NCI-H526 treated with DMSO at 0.1 percent for 48 hours (cell line): ENCODE data around the gene CLEC17A.
"Not testable (repeated sequence)": the region's sequence is repeated elsewhere in the genome, so short reads cannot be mapped to it uniquely, and the experiment has no call there.

Source experiments
- DNase-seq: peaks from one replicate; lab custom pipeline; 2025; lab: John Stamatoyannopoulos, UW

CLEC17A gene

GRCh38 chr19:14580623-14581237 is 2.2 kb upstream of the CLEC17A start:
- DNase-seq = no peak

GRCh38 chr19:14584372-14584771 is 1.5 kb downstream of the CLEC17A start:
- not testable (repeated sequence) for DNase-seq

GRCh38 chr19:14585187-14585586 is 2.3 kb downstream of the CLEC17A start:
- not testable (repeated sequence) for DNase-seq

GRCh38 chr19:14589433-14589832 is 6.5 kb downstream of the CLEC17A start:
- DNase-seq = not testable (repeated sequence)

GRCh38 chr19:14595558-14595957 is 12.7 kb downstream of the CLEC17A start:
- DNase-seq = no peak

GRCh38 chr19:14599548-14600147 is 16.8 kb downstream of the CLEC17A start:
- DNase-seq = no peak

GRCh38 chr19:14603990-14604387 is 21.1 kb downstream of the CLEC17A start:
- no peak for DNase-seq

GRCh38 chr19:14606627-14607026 is 23.7 kb downstream of the CLEC17A start:
- no peak for DNase-seq

- DNase-seq = no peak
Observed at GRCh38 chr19:14611051-14611450, 28.2 kb downstream of the CLEC17A start.

GRCh38 chr19:14612242-14612641 is 29.4 kb downstream of the CLEC17A start:
- not testable (repeated sequence) for DNase-seq

GRCh38 chr19:14612657-14613056 is 29.8 kb downstream of the CLEC17A start:
- DNase-seq = no peak

GRCh38 chr19:14613399-14614098 is 30.7 kb downstream of the CLEC17A start:
- DNase-seq = not testable (repeated sequence)

GRCh38 chr19:14614099-14614412 is 31.2 kb downstream of the CLEC17A start:
- no peak for DNase-seq

- DNase-seq = no peak
Observed at GRCh38 chr19:14615623-14616022, 32.7 kb downstream of the CLEC17A start.

GRCh38 chr19:14616407-14616806 is 33.5 kb downstream of the CLEC17A start:
- no peak for DNase-seq

- no peak for DNase-seq
Observed at GRCh38 chr19:14619404-14619803, 36.5 kb downstream of the CLEC17A start.

- DNase-seq = not testable (repeated sequence)
Observed at GRCh38 chr19:14624491-14624890, 41.6 kb downstream of the CLEC17A start.

GRCh38 chr19:14629557-14629956 is 46.7 kb downstream of the CLEC17A start:
- no peak for DNase-seq

GRCh38 chr19:14632286-14632685 is 49.4 kb downstream of the CLEC17A start:
- peak; percentile 2 for DNase-seq

- no peak for DNase-seq
Observed at GRCh38 chr19:14639536-14640277, 56.8 kb downstream of the CLEC17A start.

GRCh38 chr19:14648506-14648905 is 65.6 kb downstream of the CLEC17A start:
- no peak for DNase-seq

GRCh38 chr19:14649020-14649419 is 66.1 kb downstream of the CLEC17A start:
- DNase-seq = no peak

GRCh38 chr19:14650161-14650560 is 67.3 kb downstream of the CLEC17A start:
- no peak for DNase-seq
